Memory B cell (primary cell): ENCODE data around the gene MYEF2.

Experiments
- ATAC-seq: fragments of 150-1000 bp; cut with Tn5 transposase; 2 replicates; pipeline ENCODE4 v1.10.0; 2021; ENCODE audit warnings: low read depth, mild to moderate bottlenecking, moderate library complexity
- DNase-seq, 2 donors: peaks; one replicate each; pipeline ENCODE4 v3.0.0; 2022; ENCODE audit warnings: low spot score in 2 of 2
- H3K27ac Mint-ChIP-seq: one replicate; pipeline ENCODE4 v1.8.0; 2022; ENCODE audit warnings: mild to moderate bottlenecking, moderate library complexity, mixed read lengths
- H3K27me3 Mint-ChIP-seq: one replicate; pipeline ENCODE4 v1.8.0; 2022; ENCODE audit warnings: mixed read lengths
- H3K36me3 Mint-ChIP-seq: one replicate; pipeline ENCODE4 v1.8.0; 2022; ENCODE audit warnings: mild to moderate bottlenecking, mixed read lengths
- H3K4me1 Mint-ChIP-seq: one replicate; pipeline ENCODE4 v1.8.0; 2022; ENCODE audit warnings: mixed read lengths
- H3K4me3 Mint-ChIP-seq: one replicate; pipeline ENCODE4 v1.8.0; 2022; ENCODE audit warnings: mild to moderate bottlenecking, moderate library complexity, mixed read lengths
- H3K9me3 Mint-ChIP-seq: one replicate; pipeline ENCODE4 v1.8.0; 2022; ENCODE audit warnings: mixed read lengths

MYEF2 gene

GRCh38 chr15:48090115-48090514 lies 88.0 kb downstream of the MYEF2 start:
- H3K27ac Mint-ChIP-seq: no peak overlapping the region
- ATAC-seq: no peak
- no peaks in the 10 kb centered on the region for H3K9me3 Mint-ChIP-seq
- no peaks in the 10 kb centered on the region for H3K36me3 Mint-ChIP-seq
- H3K4me1 Mint-ChIP-seq: no peaks in the 10 kb centered on the region
- no peak for DNase-seq
- H3K27me3 Mint-ChIP-seq: peaks cover 5% of the 10 kb centered on the region
- H3K4me3 Mint-ChIP-seq: no peak overlapping the region

GRCh38 chr15:48089702-48090101 lies 88.4 kb downstream of the MYEF2 start:
- Mint-ChIP-seq H3K4me3 (no peak overlapping the region), H3K9me3 (no peaks in the 10 kb centered on the region), H3K27me3 (peaks cover 5% of the 10 kb centered on the region), H3K36me3 (no peaks in the 10 kb centered on the region), H3K4me1 (no peaks in the 10 kb centered on the region), H3K27ac (no peak overlapping the region)
- DNase-seq: no peak
- ATAC-seq: no peak

- H3K36me3 Mint-ChIP-seq: no peaks in the 10 kb centered on the region
- H3K4me3 Mint-ChIP-seq: no peak overlapping the region
- DNase-seq (no peak), ATAC-seq (no peak)
- H3K27ac Mint-ChIP-seq: no peak overlapping the region
- no peaks in the 10 kb centered on the region for H3K4me1 Mint-ChIP-seq
- no peaks in the 10 kb centered on the region for H3K9me3 Mint-ChIP-seq
- peaks cover 2% of the 10 kb centered on the region for H3K27me3 Mint-ChIP-seq
Observed at GRCh38 chr15:48087844-48088243, 90.3 kb downstream of the MYEF2 start.

GRCh38 chr15:48086576-48086975 lies 91.5 kb downstream of the MYEF2 start:
- no peak for ATAC-seq
- no peaks in the 10 kb centered on the region for H3K36me3 Mint-ChIP-seq
- H3K4me3 Mint-ChIP-seq: no peak overlapping the region
- peaks cover 2% of the 10 kb centered on the region for H3K27me3 Mint-ChIP-seq
- H3K27ac Mint-ChIP-seq: no peak overlapping the region
- no peak for DNase-seq
- no peaks in the 10 kb centered on the region for H3K4me1 Mint-ChIP-seq
- H3K9me3 Mint-ChIP-seq: no peaks in the 10 kb centered on the region

GRCh38 chr15:48086133-48086532 lies 92.0 kb downstream of the MYEF2 start:
- H3K36me3 Mint-ChIP-seq: no peaks in the 10 kb centered on the region
- no peaks in the 10 kb centered on the region for H3K9me3 Mint-ChIP-seq
- no peak for ATAC-seq
- DNase-seq: no peak
- H3K4me3 Mint-ChIP-seq: no peak overlapping the region
- H3K27me3 Mint-ChIP-seq: peaks cover 2% of the 10 kb centered on the region
- H3K27ac Mint-ChIP-seq: no peak overlapping the region
- H3K4me1 Mint-ChIP-seq: no peaks in the 10 kb centered on the region

GRCh38 chr15:48085591-48085930 lies 92.5 kb downstream of the MYEF2 start:
- Mint-ChIP-seq H3K36me3 (no peaks in the 10 kb centered on the region), H3K4me3 (no peak overlapping the region), H3K9me3 (no peaks in the 10 kb centered on the region), H3K27me3 (peaks cover 2% of the 10 kb centered on the region), H3K27ac (no peak overlapping the region), H3K4me1 (no peaks in the 10 kb centered on the region)
- ATAC-seq (no peak), DNase-seq (no peak)

- H3K9me3 Mint-ChIP-seq: no peaks in the 10 kb centered on the region
- DNase-seq: no peak
Observed at GRCh38 chr15:48084759-48085590, 93.1 kb downstream of the MYEF2 start.

More at GRCh38 chr15:48084759-48085590, 93.1 kb downstream of the MYEF2 start:
- H3K36me3 Mint-ChIP-seq: no peaks in the 10 kb centered on the region
- ATAC-seq: no peak
- no peak overlapping the region for H3K27ac Mint-ChIP-seq
- H3K4me3 Mint-ChIP-seq: no peak overlapping the region
- no peaks in the 10 kb centered on the region for H3K4me1 Mint-ChIP-seq
- H3K27me3 Mint-ChIP-seq: peaks cover 4% of the 10 kb centered on the region
